ENCODE results near the gene CD37. TPM values are rescaled to one million over a fixed set of nuclear protein-coding genes. Genes with fewer than 3 reads are reported as not detected.

Gene CD37
- total and polyA plus RNA-seq, 10 of the 15 experiments (the other 5 are each of a cell fraction or from before 2014, with no cell fraction given), result 34.1 to 359 (median 108) TPM

DNA sequence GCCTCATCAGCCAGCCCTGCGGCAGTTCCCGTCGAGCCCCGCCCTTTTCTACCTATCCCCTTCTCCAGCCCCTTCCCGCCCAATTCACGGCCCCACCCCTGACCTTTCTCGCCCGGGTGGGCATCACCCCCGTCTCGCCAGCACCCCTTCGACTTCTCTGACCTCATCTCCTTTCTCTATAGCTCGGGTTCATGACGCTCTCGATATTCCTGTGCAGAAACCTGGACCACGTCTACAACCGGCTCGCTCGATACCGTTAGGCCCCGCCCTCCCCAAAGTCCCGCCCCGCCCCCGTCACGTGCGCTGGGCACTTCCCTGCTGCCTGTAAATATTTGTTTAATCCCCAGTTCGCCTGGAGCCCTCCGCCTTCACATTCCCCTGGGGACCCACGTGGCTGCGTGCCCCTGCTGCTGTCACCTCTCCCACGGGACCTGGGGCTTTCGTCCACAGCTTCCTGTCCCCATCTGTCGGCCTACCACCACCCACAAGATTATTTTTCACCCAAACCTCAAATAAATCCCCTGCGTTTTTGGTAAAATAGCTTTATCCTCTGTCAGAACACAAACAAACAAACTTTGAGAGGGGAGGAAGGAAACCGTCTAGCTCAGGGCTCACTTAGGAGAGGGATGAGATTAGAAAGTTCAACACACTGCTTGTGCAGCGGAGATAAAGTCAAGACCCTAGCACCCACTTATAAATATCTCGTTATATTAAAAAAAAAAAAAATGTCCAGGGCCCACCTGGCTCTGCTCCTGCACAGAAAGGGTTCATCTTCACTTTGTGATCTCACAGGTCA lies 5.1 kb downstream of the CD37 start:
- Histone ChIP-seq H3K4me2 (ENCODE audit: control insufficient read depth, insufficient read depth) (peak overlapping the region; percentile 71), H3K4me3 (0 out of 2 replicates have a peak overlapping the region, but pooled peaks have one; percentile 20), H3K79me2 (ENCODE audit: control insufficient read depth, insufficient read depth, low read length) (peaks cover 32% of the 10 kb centered on the region), H3K36me3 (ENCODE audit: control insufficient read depth in 2 of 2, insufficient read depth in 2 of 2, low read length in 1 of 2) (peaks cover 0 to 3% of the 10 kb centered on the region in 2 experiments; a peak in 1 of 4 replicates), H3K27me3 (replicated peaks in 1 of 2; ENCODE audit: control insufficient read depth in 2 of 2, insufficient read depth in 2 of 2, low read length in 1 of 2) (no peaks in the 10 kb centered on the region), H3K4me1 (ENCODE audit: control insufficient read depth, insufficient read depth, low read length) (peaks cover 27% of the 10 kb centered on the region), H2AFZ (ENCODE audit: control insufficient read depth, low read depth, low read length) (no peak overlapping the region), H3K9ac (ENCODE audit: control insufficient read depth, insufficient read depth, low read length) (no peak overlapping the region), H3K9me3 (replicated peaks; ENCODE audit: control insufficient read depth, insufficient read depth, low read length) (no peaks in the 10 kb centered on the region), H4K20me1 (ENCODE audit: control insufficient read depth, insufficient read depth) (no peaks in the 10 kb centered on the region), H3K27ac (ENCODE audit: control insufficient read depth, insufficient read depth) (no peak overlapping the region)
- ATAC-seq (peak; percentile 80), DNase-seq (ENCODE audit: low read depth, low spot score) (peak; percentile 93), FAIRE-seq (peak; percentile 23)
- no TSS peak for BruUV-seq (replicated peaks)
- ChIA-PET POLR2A (interaction anchor here (0.6 to 3.0 kb wide), 10 partner anchors 8 to 112 kb away, joined by 3 to 44 read pairs (median 5); partner anchors contain the start of gene PIH1D1), CTCF (interaction anchor here (1.0 to 3.0 kb wide), 6 partner anchors 9 to 133 kb away, joined by 3 to 17 read pairs (median 6); partner anchors contain the start of gene FLT3LG), SMC1A (ENCODE audit: uncharacterized antibody, unreplicated experiment) (interaction anchor here (0.8 to 3.2 kb wide), 7 partner anchors 8 to 132 kb away, joined by 3 to 13 read pairs (median 3); no protein-coding TSS in a partner anchor), RAD21 (ENCODE audit: unreplicated experiment) (interaction anchor here (0.7 to 2.8 kb wide), 10 partner anchors 9 to 129 kb away, joined by 3 to 15 read pairs (median 5); no protein-coding TSS in a partner anchor)
- WGBS (ENCODE audit: insufficient coverage, insufficient replicate concordance, low lambda C conversion rate, missing lambda C conversion rate), result 4% methylated on average over 29 of the region's 36 CpGs
- intact Hi-C loops (cut with micrococcal nuclease; ENCODE audit: unreplicated experiment) (loop anchor here (1.0 kb wide), 1 partner anchor 103 kb away; no protein-coding TSS in a partner anchor), in situ Hi-C loops (cut with MboI) (no loop called here)
- TF ChIP-seq PAX5 (IDR thresholded peaks at IDR 0.05; ENCODE audit: borderline replicate concordance, low read depth, low read length) (peak; percentile 99), CBFB (IDR thresholded peaks at IDR 0.05; ENCODE audit: low read depth) (peak; percentile 90; the same call in 1 of the 2 replicates), PAX8 (IDR thresholded peaks at IDR 0.05) (no peak), CHD2 (IDR thresholded peaks at IDR 0.05; ENCODE audit: borderline replicate concordance, low read depth, low read length) (peak; percentile 79), SMARCA5 (IDR thresholded peaks at IDR 0.05) (no peak), JUND (IDR thresholded peaks at IDR 0.05; ENCODE audit: low read depth, low read length) (0 out of 2 replicates have a peak, but pooled peaks have one; percentile 3), ZNF217 (IDR thresholded peaks at IDR 0.05) (0 out of 2 replicates have a peak, but pooled peaks have one; percentile 24), NFIC (IDR thresholded peaks at IDR 0.05; ENCODE audit: low read depth, low read length) (peak; percentile 91)
- TF ChIP-seq, protein P1, sequence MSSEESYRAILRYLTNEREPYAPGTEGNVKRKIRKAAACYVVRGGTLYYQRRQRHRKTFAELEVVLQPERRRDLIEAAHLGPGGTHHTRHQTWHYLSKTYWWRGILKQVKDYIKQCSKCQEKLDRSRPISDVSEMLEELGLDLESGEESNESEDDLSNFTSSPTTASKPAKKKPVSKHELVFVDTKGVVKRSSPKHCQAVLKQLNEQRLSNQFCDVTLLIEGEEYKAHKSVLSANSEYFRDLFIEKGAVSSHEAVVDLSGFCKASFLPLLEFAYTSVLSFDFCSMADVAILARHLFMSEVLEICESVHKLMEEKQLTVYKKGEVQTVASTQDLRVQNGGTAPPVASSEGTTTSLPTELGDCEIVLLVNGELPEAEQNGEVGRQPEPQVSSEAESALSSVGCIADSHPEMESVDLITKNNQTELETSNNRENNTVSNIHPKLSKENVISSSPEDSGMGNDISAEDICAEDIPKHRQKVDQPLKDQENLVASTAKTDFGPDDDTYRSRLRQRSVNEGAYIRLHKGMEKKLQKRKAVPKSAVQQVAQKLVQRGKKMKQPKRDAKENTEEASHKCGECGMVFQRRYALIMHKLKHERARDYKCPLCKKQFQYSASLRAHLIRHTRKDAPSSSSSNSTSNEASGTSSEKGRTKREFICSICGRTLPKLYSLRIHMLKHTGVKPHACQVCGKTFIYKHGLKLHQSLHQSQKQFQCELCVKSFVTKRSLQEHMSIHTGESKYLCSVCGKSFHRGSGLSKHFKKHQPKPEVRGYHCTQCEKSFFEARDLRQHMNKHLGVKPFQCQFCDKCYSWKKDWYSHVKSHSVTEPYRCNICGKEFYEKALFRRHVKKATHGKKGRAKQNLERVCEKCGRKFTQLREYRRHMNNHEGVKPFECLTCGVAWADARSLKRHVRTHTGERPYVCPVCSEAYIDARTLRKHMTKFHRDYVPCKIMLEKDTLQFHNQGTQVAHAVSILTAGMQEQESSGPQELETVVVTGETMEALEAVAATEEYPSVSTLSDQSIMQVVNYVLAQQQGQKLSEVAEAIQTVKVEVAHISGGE (CRISPR knock-in tag; IDR thresholded peaks at IDR 0.05), result no peak
- TF ChIP-seq, protein P2, sequence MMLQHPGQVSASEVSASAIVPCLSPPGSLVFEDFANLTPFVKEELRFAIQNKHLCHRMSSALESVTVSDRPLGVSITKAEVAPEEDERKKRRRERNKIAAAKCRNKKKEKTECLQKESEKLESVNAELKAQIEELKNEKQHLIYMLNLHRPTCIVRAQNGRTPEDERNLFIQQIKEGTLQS (IDR thresholded peaks at IDR 0.05; ENCODE audit: borderline replicate concordance, extremely low read depth, low read depth, low read length), result peak; percentile 57; the same call in 1 of the 2 replicates
- TF ChIP-seq, protein P3, sequence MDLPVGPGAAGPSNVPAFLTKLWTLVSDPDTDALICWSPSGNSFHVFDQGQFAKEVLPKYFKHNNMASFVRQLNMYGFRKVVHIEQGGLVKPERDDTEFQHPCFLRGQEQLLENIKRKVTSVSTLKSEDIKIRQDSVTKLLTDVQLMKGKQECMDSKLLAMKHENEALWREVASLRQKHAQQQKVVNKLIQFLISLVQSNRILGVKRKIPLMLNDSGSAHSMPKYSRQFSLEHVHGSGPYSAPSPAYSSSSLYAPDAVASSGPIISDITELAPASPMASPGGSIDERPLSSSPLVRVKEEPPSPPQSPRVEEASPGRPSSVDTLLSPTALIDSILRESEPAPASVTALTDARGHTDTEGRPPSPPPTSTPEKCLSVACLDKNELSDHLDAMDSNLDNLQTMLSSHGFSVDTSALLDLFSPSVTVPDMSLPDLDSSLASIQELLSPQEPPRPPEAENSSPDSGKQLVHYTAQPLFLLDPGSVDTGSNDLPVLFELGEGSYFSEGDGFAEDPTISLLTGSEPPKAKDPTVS (IDR thresholded peaks at IDR 0.05; ENCODE audit: low read depth, low read length), result no peak
- TF ChIP-seq, protein P4, sequence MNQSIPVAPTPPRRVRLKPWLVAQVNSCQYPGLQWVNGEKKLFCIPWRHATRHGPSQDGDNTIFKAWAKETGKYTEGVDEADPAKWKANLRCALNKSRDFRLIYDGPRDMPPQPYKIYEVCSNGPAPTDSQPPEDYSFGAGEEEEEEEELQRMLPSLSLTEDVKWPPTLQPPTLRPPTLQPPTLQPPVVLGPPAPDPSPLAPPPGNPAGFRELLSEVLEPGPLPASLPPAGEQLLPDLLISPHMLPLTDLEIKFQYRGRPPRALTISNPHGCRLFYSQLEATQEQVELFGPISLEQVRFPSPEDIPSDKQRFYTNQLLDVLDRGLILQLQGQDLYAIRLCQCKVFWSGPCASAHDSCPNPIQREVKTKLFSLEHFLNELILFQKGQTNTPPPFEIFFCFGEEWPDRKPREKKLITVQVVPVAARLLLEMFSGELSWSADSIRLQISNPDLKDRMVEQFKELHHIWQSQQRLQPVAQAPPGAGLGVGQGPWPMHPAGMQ (IDR thresholded peaks at IDR 0.05; ENCODE audit: borderline replicate concordance), result no peak
- TF ChIP-seq, protein P5, sequence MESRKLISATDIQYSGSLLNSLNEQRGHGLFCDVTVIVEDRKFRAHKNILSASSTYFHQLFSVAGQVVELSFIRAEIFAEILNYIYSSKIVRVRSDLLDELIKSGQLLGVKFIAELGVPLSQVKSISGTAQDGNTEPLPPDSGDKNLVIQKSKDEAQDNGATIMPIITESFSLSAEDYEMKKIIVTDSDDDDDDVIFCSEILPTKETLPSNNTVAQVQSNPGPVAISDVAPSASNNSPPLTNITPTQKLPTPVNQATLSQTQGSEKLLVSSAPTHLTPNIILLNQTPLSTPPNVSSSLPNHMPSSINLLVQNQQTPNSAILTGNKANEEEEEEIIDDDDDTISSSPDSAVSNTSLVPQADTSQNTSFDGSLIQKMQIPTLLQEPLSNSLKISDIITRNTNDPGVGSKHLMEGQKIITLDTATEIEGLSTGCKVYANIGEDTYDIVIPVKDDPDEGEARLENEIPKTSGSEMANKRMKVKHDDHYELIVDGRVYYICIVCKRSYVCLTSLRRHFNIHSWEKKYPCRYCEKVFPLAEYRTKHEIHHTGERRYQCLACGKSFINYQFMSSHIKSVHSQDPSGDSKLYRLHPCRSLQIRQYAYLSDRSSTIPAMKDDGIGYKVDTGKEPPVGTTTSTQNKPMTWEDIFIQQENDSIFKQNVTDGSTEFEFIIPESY (IDR thresholded peaks at IDR 0.05), result no peak

Measured in GM12878 (cell line).